CD14-positive monocyte (primary cell): Measurements from ENCODE around the gene GGT1. TPM values are rescaled to one million over a fixed set of nuclear protein-coding genes. Genes with fewer than 3 reads are reported as not detected.
"Not testable (repeated sequence)": the region's sequence is repeated elsewhere in the genome, so short reads cannot be mapped to it uniquely, and the experiment has no call there.

ENCODE experiments used
- DNase-seq, 3 donors: peaks; one replicate each; pipeline ENCODE4 v3.0.0-alpha.2; 2011 to 2022
- H2AFZ ChIP-seq: 2 replicates; pipeline ENCODE4 v1.6.0; 2012; ENCODE audit warnings: mild to moderate bottlenecking, low read depth, low read length, inconsistent platforms; ENCODE audit not compliant: insufficient read depth, poor library complexity, severe bottlenecking
- H3K27ac ChIP-seq, 2 donors: 1 replicate in 1 of 2; 2 replicates in 1 of 2; pipeline ENCODE4 v1.5.1; 2012 to 2013; ENCODE audit warnings: low read length in 2 of 2, control low read depth in 1 of 2, inconsistent platforms in 1 of 2, low read depth in 1 of 2, mild to moderate bottlenecking in 1 of 2
- H3K27me3 ChIP-seq, 2 donors: one replicate each; pipeline versions ENCODE4 v1.6.0 to v1.6.1; 2011 to 2013; ENCODE audit warnings: low read length in 2 of 2; ENCODE audit not compliant: control insufficient read depth in 2 of 2, insufficient read depth in 2 of 2
- H3K36me3 ChIP-seq, 2 donors: replicated peaks in 1 of 2; 1 replicate in 1 of 2; 2 replicates in 1 of 2; pipeline versions ENCODE4 v1.5.1 to v1.6.1; 2012 to 2013; ENCODE audit warnings: low read length in 2 of 2, control low read depth in 1 of 2, inconsistent platforms in 1 of 2, mild to moderate bottlenecking in 1 of 2; ENCODE audit not compliant: insufficient read depth in 2 of 2, control insufficient read depth in 1 of 2
- H3K4me1 ChIP-seq, 2 donors: 1 replicate in 1 of 2; 2 replicates in 1 of 2; pipeline versions ENCODE4 v1.5.1 to v1.6.1; 2012 to 2013; ENCODE audit warnings: low read length in 2 of 2, control low read depth in 1 of 2, inconsistent platforms in 1 of 2, mild to moderate bottlenecking in 1 of 2, moderate library complexity in 1 of 2; ENCODE audit not compliant: insufficient read depth in 2 of 2, control insufficient read depth in 1 of 2
- H3K4me2 ChIP-seq: replicated peaks from 2 replicates; pipeline ENCODE3; 2012; ENCODE audit warnings: low read length, moderate library complexity, mild to moderate bottlenecking; ENCODE audit not compliant: poor library complexity, severe bottlenecking; ENCODE audit errors: extremely low read depth
- H3K4me3 ChIP-seq, 3 experiments: fragments of 200-600 bp in 1 of 3; sonication (generic) in 1 of 3; replicated peaks in 1 of 3; 1 replicate in 2 of 3; 2 replicates in 1 of 3; pipeline ENCODE4 v1.5.1; 2011 to 2013; ENCODE audit warnings: low read length in 3 of 3, mild to moderate bottlenecking in 3 of 3, control low read depth in 2 of 3, low read depth in 2 of 3, inconsistent platforms in 1 of 3, moderate library complexity in 1 of 3
- H3K79me2 ChIP-seq: 2 replicates; pipeline ENCODE4 v1.6.0; 2012; ENCODE audit warnings: mild to moderate bottlenecking, control low read depth, inconsistent platforms, low read length, moderate library complexity; ENCODE audit not compliant: insufficient read depth
- H3K9ac ChIP-seq: 2 replicates; pipeline ENCODE4 v1.6.0; 2017; ENCODE audit warnings: low read length, mild to moderate bottlenecking; ENCODE audit not compliant: insufficient read depth, poor library complexity, severe bottlenecking
- H3K9me3 ChIP-seq, 2 donors: replicated peaks in 1 of 2; 1 replicate in 1 of 2; 2 replicates in 1 of 2; pipeline versions ENCODE4 v1.5.1 to v1.6.1; 2012 to 2013; ENCODE audit warnings: low read length in 2 of 2, control low read depth in 1 of 2; ENCODE audit not compliant: control insufficient read depth in 1 of 2, insufficient read depth in 1 of 2
- H4K20me1 ChIP-seq: 2 replicates; pipeline ENCODE4 v1.6.0; 2012; ENCODE audit warnings: mild to moderate bottlenecking, low read length, control low read depth, moderate library complexity; ENCODE audit not compliant: insufficient read depth
- H3K27ac Mint-ChIP-seq, 7 donors: one replicate each; pipeline ENCODE4 v1.8.0; 2020; ENCODE audit warnings: mild to moderate bottlenecking in 7 of 7, mixed read lengths in 7 of 7, moderate library complexity in 6 of 7, inconsistent platforms in 2 of 7
- H3K27me3 Mint-ChIP-seq, 3 donors: one replicate each; pipeline ENCODE4 v1.8.0; 2021 to 2022; ENCODE audit warnings: low read depth in 3 of 3, mild to moderate bottlenecking in 3 of 3, mixed read lengths in 3 of 3, moderate library complexity in 3 of 3, inconsistent platforms in 1 of 3
- H3K36me3 Mint-ChIP-seq, 2 donors: one replicate each; pipeline ENCODE4 v1.8.0; 2020; ENCODE audit warnings: mixed read lengths in 2 of 2, inconsistent platforms in 1 of 2, mild to moderate bottlenecking in 1 of 2
- H3K4me1 Mint-ChIP-seq: one replicate; pipeline ENCODE4 v1.8.0; 2020; ENCODE audit warnings: mild to moderate bottlenecking, mixed read lengths
- H3K4me3 Mint-ChIP-seq, 2 donors: one replicate each; pipeline ENCODE4 v1.8.0; 2020; ENCODE audit warnings: mild to moderate bottlenecking in 2 of 2, mixed read lengths in 2 of 2, moderate library complexity in 1 of 2
- H3K9me3 Mint-ChIP-seq, 7 donors: one replicate each; pipeline ENCODE4 v1.8.0; 2020 to 2022; ENCODE audit warnings: mixed read lengths in 7 of 7, mild to moderate bottlenecking in 6 of 7, moderate library complexity in 6 of 7, inconsistent platforms in 2 of 7
- WGBS: methylation state at CpG from one replicate; pipeline ENCODE4 v1.1.5; 2013; ENCODE audit warnings: missing lambda C conversion rate; ENCODE audit not compliant: insufficient coverage; 5-methylcytosine and 5-hydroxymethylcytosine counted together
- intact Hi-C, 2 donors: fragments of 100-400 bp; cut with micrococcal nuclease; formaldehyde crosslinking; loops; one replicate each; pipeline versions ENCODE4 v1.15.0 to v1.15.1; 2023
- polyA plus RNA-seq, 3 donors: library from polyadenylated mRNA; depleted of rRNA in 1 of 3; unstranded in 2 of 3; stranded (reverse) in 1 of 3; fragments of 300-500 nt in 2 of 3; fragments of >200 nt in 1 of 3; fragmentation: Illumina TruSeq in 2 of 3; gene quantifications; 1 replicate in 2 of 3; 2 replicates in 1 of 3; pipeline ENCODE4 v1.2.3, GENCODE V29; 2012 to 2021

GGT1 gene
- polyA plus RNA-seq, 3 donors = 16.0 to 26.5 (median 25.5) TPM

- H4K20me1 ChIP-seq, H3K27me3 ChIP-seq, H3K27ac Mint-ChIP-seq, H3K36me3 Mint-ChIP-seq, H3K4me1 Mint-ChIP-seq, H2AFZ ChIP-seq, intact Hi-C loops, H3K4me3 ChIP-seq, H3K9ac ChIP-seq, H3K27ac ChIP-seq, H3K4me1 ChIP-seq, H3K9me3 ChIP-seq, H3K36me3 ChIP-seq, H3K27me3 Mint-ChIP-seq, H3K4me3 Mint-ChIP-seq, DNase-seq, H3K79me2 ChIP-seq, H3K4me2 ChIP-seq: not testable (repeated sequence)
- no CpG with 5 or more reads among the region's 11 CpGs for WGBS
- peaks cover 0 to 11% (median 2%) of the 10 kb centered on the region in 7 donors for H3K9me3 Mint-ChIP-seq
These were observed 41.4 kb downstream of the GGT1 start for GRCh38 chr22:24644409-24644808.

- H3K9me3 ChIP-seq, H3K4me3 Mint-ChIP-seq, H3K27ac Mint-ChIP-seq, H3K27ac ChIP-seq, DNase-seq, H3K9me3 Mint-ChIP-seq, H3K36me3 Mint-ChIP-seq, intact Hi-C loops, H3K4me3 ChIP-seq, H3K4me2 ChIP-seq, H3K36me3 ChIP-seq, H3K27me3 Mint-ChIP-seq, H3K4me1 ChIP-seq, H3K4me1 Mint-ChIP-seq, H3K27me3 ChIP-seq, H4K20me1 ChIP-seq, H2AFZ ChIP-seq, H3K79me2 ChIP-seq, H3K9ac ChIP-seq: not testable (repeated sequence)
- WGBS = no CpG with 5 or more reads among the region's 21 CpGs
These were observed 42.7 kb downstream of the GGT1 start for GRCh38 chr22:24645408-24646399.

- H3K27ac ChIP-seq, H4K20me1 ChIP-seq, H3K4me3 Mint-ChIP-seq, H3K27me3 Mint-ChIP-seq, H3K9ac ChIP-seq, H3K36me3 Mint-ChIP-seq, H3K4me1 ChIP-seq, intact Hi-C loops, H3K4me1 Mint-ChIP-seq, H3K36me3 ChIP-seq, H3K79me2 ChIP-seq, H3K9me3 ChIP-seq, H3K4me3 ChIP-seq, H3K4me2 ChIP-seq, H3K27me3 ChIP-seq, DNase-seq, H3K9me3 Mint-ChIP-seq, H3K27ac Mint-ChIP-seq, H2AFZ ChIP-seq: not testable (repeated sequence)
- WGBS = no CpG with 5 or more reads among the region's 19 CpGs
These were observed 43.8 kb downstream of the GGT1 start for GRCh38 chr22:24646756-24647155.

GRCh38 chr22:24649371-24649770, 46.4 kb downstream of the GGT1 start:
- H3K9me3 Mint-ChIP-seq, H3K36me3 ChIP-seq, H3K9me3 ChIP-seq, H3K4me3 ChIP-seq, H3K27me3 ChIP-seq, H3K36me3 Mint-ChIP-seq, H3K79me2 ChIP-seq, H2AFZ ChIP-seq, H3K4me2 ChIP-seq, H3K9ac ChIP-seq, H3K27me3 Mint-ChIP-seq, H4K20me1 ChIP-seq, intact Hi-C loops, H3K27ac ChIP-seq, H3K4me1 Mint-ChIP-seq, DNase-seq, H3K4me3 Mint-ChIP-seq, H3K27ac Mint-ChIP-seq, H3K4me1 ChIP-seq: not testable (repeated sequence)
- no CpG with 5 or more reads among the region's 4 CpGs for WGBS
